Transverse colon (tissue), 3 donors: Measurements from ENCODE around the gene CCDC63.

Source experiments
- POLR2A ChIP-seq: fragments of 450-650 bp; IDR thresholded peaks from one replicate; pipeline ENCODE4 v1.6.1; 2016; ENCODE audit warnings: antibody characterized with exemption, mild to moderate bottlenecking, moderate library complexity
- TF ChIP-seq, protein P1 (sequence below), 5 experiments: fragments of 200-600 bp in 3 of 5; fragments of 450-650 bp in 2 of 5; sonication (generic) in 3 of 5; IDR thresholded peaks; 1 replicate in 2 of 5; 2 replicates in 3 of 5; pipeline ENCODE4 v1.5.1; 2016 to 2017; ENCODE audit warnings: antibody characterized with exemption in 5 of 5, inconsistent platforms in 3 of 5, mild to moderate bottlenecking in 2 of 5, moderate library complexity in 1 of 5

- TF ChIP-seq, protein P1, sequence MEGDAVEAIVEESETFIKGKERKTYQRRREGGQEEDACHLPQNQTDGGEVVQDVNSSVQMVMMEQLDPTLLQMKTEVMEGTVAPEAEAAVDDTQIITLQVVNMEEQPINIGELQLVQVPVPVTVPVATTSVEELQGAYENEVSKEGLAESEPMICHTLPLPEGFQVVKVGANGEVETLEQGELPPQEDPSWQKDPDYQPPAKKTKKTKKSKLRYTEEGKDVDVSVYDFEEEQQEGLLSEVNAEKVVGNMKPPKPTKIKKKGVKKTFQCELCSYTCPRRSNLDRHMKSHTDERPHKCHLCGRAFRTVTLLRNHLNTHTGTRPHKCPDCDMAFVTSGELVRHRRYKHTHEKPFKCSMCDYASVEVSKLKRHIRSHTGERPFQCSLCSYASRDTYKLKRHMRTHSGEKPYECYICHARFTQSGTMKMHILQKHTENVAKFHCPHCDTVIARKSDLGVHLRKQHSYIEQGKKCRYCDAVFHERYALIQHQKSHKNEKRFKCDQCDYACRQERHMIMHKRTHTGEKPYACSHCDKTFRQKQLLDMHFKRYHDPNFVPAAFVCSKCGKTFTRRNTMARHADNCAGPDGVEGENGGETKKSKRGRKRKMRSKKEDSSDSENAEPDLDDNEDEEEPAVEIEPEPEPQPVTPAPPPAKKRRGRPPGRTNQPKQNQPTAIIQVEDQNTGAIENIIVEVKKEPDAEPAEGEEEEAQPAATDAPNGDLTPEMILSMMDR (IDR thresholded peaks at IDR 0.05), result no peak
- TF ChIP-seq POLR2A, result no peak
Observed at GRCh38 chr12:110869026-110869425, 22.2 kb downstream of the CCDC63 start.
